Small intestine (tissue), 7 donors: ENCODE results near the gene C17orf113. TPM values are rescaled to one million over a fixed set of nuclear protein-coding genes. Genes with fewer than 3 reads are reported as not detected.
"Not testable (repeated sequence)": the region's sequence is repeated elsewhere in the genome, so short reads cannot be mapped to it uniquely, and the experiment has no call there.

Source experiments
- DNase-seq, 2 donors: peaks; one replicate each; pipeline versions ENCODE4 v3.0.0 to v3.0.0-alpha.2; 2013
- FAIRE-seq: peaks from 2 replicates; lab custom pipeline; 2012; peaks lifted over from hg19 to GRCh38; lab: Jason Lieb, UNC
- H3K27ac ChIP-seq, 3 donors: one replicate each; pipeline ENCODE4 v1.5.1; 2013; ENCODE audit warnings: low read length in 2 of 3, mild to moderate bottlenecking in 2 of 3, control low read depth in 1 of 3, inconsistent platforms in 1 of 3, low read depth in 1 of 3, moderate library complexity in 1 of 3
- H3K27me3 ChIP-seq, 3 donors: one replicate each; pipeline ENCODE4 v1.6.1; 2013; ENCODE audit warnings: low read length in 3 of 3, inconsistent platforms in 1 of 3; ENCODE audit not compliant: control insufficient read depth in 3 of 3, insufficient read depth in 3 of 3
- H3K36me3 ChIP-seq, 3 donors: one replicate each; pipeline ENCODE4 v1.6.1; 2013; ENCODE audit warnings: low read length in 3 of 3, inconsistent platforms in 1 of 3, low read depth in 1 of 3, mild to moderate bottlenecking in 1 of 3, moderate library complexity in 1 of 3; ENCODE audit not compliant: control insufficient read depth in 3 of 3, insufficient read depth in 2 of 3
- H3K4me1 ChIP-seq, 3 donors: one replicate each; pipeline ENCODE4 v1.6.1; 2013; ENCODE audit warnings: low read length in 2 of 3, inconsistent platforms in 1 of 3, low read depth in 1 of 3, mild to moderate bottlenecking in 1 of 3, moderate library complexity in 1 of 3; ENCODE audit not compliant: control insufficient read depth in 3 of 3, insufficient read depth in 2 of 3
- H3K4me3 ChIP-seq, 3 donors: one replicate each; pipeline ENCODE4 v1.5.1; 2013; ENCODE audit warnings: low read length in 3 of 3, control low read depth in 1 of 3, inconsistent platforms in 1 of 3, low read depth in 1 of 3, mild to moderate bottlenecking in 1 of 3, moderate library complexity in 1 of 3
- H3K9me3 ChIP-seq, 2 donors: one replicate each; pipeline ENCODE4 v1.6.1; 2013; ENCODE audit warnings: low read depth in 1 of 2, low read length in 1 of 2; ENCODE audit not compliant: control insufficient read depth in 2 of 2, insufficient read depth in 1 of 2
- WGBS, 3 donors: extraction: QIAGEN DNeasy Blood & Tissue Kit; methylation state at CpG; one replicate each; pipeline ENCODE4 v1.1.7; 2013; 5-methylcytosine and 5-hydroxymethylcytosine counted together
- polyA plus RNA-seq, 4 donors: library from polyadenylated mRNA; stranded (reverse) in 3 of 4; unstranded in 1 of 4; fragments of 200-250 nt in 3 of 4; fragments of 120-200 nt in 1 of 4; gene quantifications; one replicate each; pipeline versions ENCODE4 v1.2.1 to v1.2.3, GENCODE V29; 2013
- donor health status: healthy with polysubstance abuse.
- donor health status: control.
- donor health status: control.
- donor health status: Bipolar disorder and iron deficiency.
- donor health status: healthy.

The C17orf113 gene
- polyA plus RNA-seq, 4 donors, result 0.22 to 3.4 (median 0.52) TPM

- H3K4me3 ChIP-seq, DNase-seq, H3K4me1 ChIP-seq, FAIRE-seq, H3K9me3 ChIP-seq, H3K27ac ChIP-seq, H3K27me3 ChIP-seq: not testable (repeated sequence)
- 86 to 87% (median 87%) methylated on average over 4 of the region's 4 CpGs for WGBS, 3 donors
- peaks cover 0 to 28% (median 0%) of the 10 kb centered on the region in 3 donors for H3K36me3 ChIP-seq
Observed at GRCh38 chr17:42012363-42012762, 38.0 kb downstream of the C17orf113 start.

DNA sequence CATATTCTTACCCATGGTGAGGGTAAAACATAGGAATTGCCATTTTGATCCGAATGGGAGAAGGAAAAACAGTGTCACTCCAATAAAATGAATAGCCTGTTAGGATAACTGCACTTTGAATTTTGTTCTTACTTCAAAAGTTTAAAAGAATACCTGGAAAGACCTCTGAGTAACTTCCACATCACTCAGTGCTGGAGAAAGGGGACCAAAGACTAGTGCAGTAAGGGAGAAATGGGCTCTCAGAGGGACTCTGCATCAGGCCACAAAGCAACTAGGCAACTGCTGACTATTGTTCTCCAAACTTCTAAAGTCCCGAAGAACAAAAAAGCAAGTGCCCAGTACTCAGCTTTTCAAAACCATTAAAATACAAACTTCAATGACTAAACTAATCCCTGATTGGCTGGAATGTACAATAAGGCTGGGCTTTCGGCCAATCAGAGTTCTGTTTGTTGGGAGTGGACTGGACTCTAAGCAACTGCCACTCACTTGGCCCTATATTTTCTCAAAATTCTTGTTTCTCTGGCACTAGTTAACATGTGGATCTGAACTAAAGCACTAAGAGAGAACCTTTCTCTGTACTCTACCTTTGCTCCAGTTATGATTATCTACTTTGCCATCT, 39.4 kb downstream of the C17orf113 start:
- peaks cover 0 to 32% (median 0%) of the 10 kb centered on the region in 3 donors for H3K36me3 ChIP-seq
- no peak overlapping the region for H3K27ac ChIP-seq
- FAIRE-seq (no peak), DNase-seq (peak in 1 of 2 donors; percentile 33)
- H3K27me3 ChIP-seq, result no peaks in the 10 kb centered on the region
- peaks cover 2 to 4% (median 3%) of the 10 kb centered on the region in 3 donors for H3K4me1 ChIP-seq
- 96 to 98% (median 97%) methylated on average over 3 of the region's 3 CpGs for WGBS, 3 donors
- H3K9me3 ChIP-seq, result no peaks in the 10 kb centered on the region
- no peak overlapping the region for H3K4me3 ChIP-seq

- not testable (repeated sequence) for FAIRE-seq, H3K4me1 ChIP-seq, H3K9me3 ChIP-seq, DNase-seq, H3K4me3 ChIP-seq, H3K27ac ChIP-seq, H3K27me3 ChIP-seq
- 72 to 79% (median 76%) methylated on average over 9 of the region's 9 CpGs for WGBS, 3 donors
- H3K36me3 ChIP-seq, result peaks cover 0 to 29% (median 0%) of the 10 kb centered on the region in 3 donors
Observed at GRCh38 chr17:42010266-42010680, 40.1 kb downstream of the C17orf113 start.

GRCh38 chr17:42009170-42009569, 41.2 kb downstream of the C17orf113 start:
- Histone ChIP-seq H3K9me3 (no peaks in the 10 kb centered on the region), H3K4me3 (no peak overlapping the region), H3K36me3 (peaks cover 0 to 25% (median 0%) of the 10 kb centered on the region in 3 donors), H3K4me1 (peaks cover 3 to 6% (median 4%) of the 10 kb centered on the region in 3 donors), H3K27me3 (no peaks in the 10 kb centered on the region), H3K27ac (no peak overlapping the region)
- DNase-seq (no peak), FAIRE-seq (no peak)
- WGBS, 3 donors, result 72 to 78% (median 74%) methylated on average over 4 of the region's 4 CpGs

- DNase-seq (no peak), FAIRE-seq (no peak)
- H3K4me1 ChIP-seq, result peaks cover 15 to 28% (median 16%) of the 10 kb centered on the region in 3 donors
- no peak overlapping the region for H3K4me3 ChIP-seq
- no peaks in the 10 kb centered on the region for H3K9me3 ChIP-seq
- peaks cover 3 to 19% (median 6%) of the 10 kb centered on the region in 3 donors for H3K36me3 ChIP-seq
- 81 to 86% (median 85%) methylated on average over 1 of the region's 1 CpG for WGBS, 3 donors
- no peaks in the 10 kb centered on the region for H3K27me3 ChIP-seq
- H3K27ac ChIP-seq, result no peak overlapping the region
Observed at GRCh38 chr17:42005166-42005565, 45.2 kb downstream of the C17orf113 start.

- H3K9me3 ChIP-seq, result no peaks in the 10 kb centered on the region
- WGBS, 3 donors, result 18 to 54% (median 23%) methylated on average over 3 of the region's 3 CpGs
- no peak for FAIRE-seq
- peak; percentile 62 to 80 for DNase-seq
- H3K4me3 ChIP-seq, result no peak overlapping the region
- H3K27me3 ChIP-seq, result no peaks in the 10 kb centered on the region
- peaks cover 15 to 28% (median 16%) of the 10 kb centered on the region in 3 donors for H3K4me1 ChIP-seq
- H3K27ac ChIP-seq, result peak overlapping the region in 2 of 3 donors; percentile 51 to 63
- H3K36me3 ChIP-seq, result peaks cover 11 to 28% (median 12%) of the 10 kb centered on the region in 3 donors
Observed at GRCh38 chr17:42002792-42003301, 47.6 kb downstream of the C17orf113 start.

GRCh38 chr17:42002175-42002791, 48.1 kb downstream of the C17orf113 start:
- Histone ChIP-seq H3K36me3 (peaks cover 11 to 31% (median 12%) of the 10 kb centered on the region in 3 donors), H3K27me3 (no peaks in the 10 kb centered on the region), H3K4me3 (no peak overlapping the region), H3K9me3 (no peaks in the 10 kb centered on the region), H3K4me1 (peaks cover 15 to 28% (median 16%) of the 10 kb centered on the region in 3 donors), H3K27ac (no peak overlapping the region)
- 86 to 88% (median 88%) methylated on average over 7 of the region's 7 CpGs for WGBS, 3 donors
- FAIRE-seq (no peak), DNase-seq (no peak)

DNA sequence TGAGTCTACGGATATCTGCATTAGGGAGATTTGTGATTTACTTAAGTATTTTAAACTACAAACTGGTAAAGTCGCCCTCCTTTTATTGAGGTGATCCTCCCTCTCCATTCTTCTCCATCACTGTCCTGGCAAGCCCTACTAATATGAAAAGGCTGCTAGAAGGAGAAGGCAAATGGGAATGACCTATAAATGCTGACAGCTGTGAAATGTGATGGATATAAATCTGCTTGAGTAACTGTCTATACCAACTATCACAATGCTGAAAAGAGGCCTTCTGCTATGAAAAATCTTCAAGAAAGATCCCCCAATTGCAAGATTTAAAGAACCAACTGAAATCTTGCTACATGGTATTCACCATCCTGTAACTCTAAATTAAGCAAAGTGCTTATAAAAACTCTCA, 48.7 kb downstream of the C17orf113 start:
- 73 to 93% (median 89%) methylated on average over 2 of the region's 2 CpGs for WGBS, 3 donors
- FAIRE-seq, result no peak
- H3K36me3 ChIP-seq, result peaks cover 11 to 36% (median 17%) of the 10 kb centered on the region in 3 donors
- H3K4me1 ChIP-seq, result peaks cover 15 to 28% (median 16%) of the 10 kb centered on the region in 3 donors
- no peaks in the 10 kb centered on the region for H3K27me3 ChIP-seq
- H3K4me3 ChIP-seq, result no peak overlapping the region
- H3K27ac ChIP-seq, result no peak overlapping the region
- H3K9me3 ChIP-seq, result no peaks in the 10 kb centered on the region
- no peak for DNase-seq
